ENCODE results near the gene AGRP. TPM values are rescaled to one million over a fixed set of nuclear protein-coding genes. Genes with fewer than 3 reads are reported as not detected.

AGRP gene, protein sequence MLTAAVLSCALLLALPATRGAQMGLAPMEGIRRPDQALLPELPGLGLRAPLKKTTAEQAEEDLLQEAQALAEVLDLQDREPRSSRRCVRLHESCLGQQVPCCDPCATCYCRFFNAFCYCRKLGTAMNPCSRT
- not detected for total RNA-seq

DNA sequence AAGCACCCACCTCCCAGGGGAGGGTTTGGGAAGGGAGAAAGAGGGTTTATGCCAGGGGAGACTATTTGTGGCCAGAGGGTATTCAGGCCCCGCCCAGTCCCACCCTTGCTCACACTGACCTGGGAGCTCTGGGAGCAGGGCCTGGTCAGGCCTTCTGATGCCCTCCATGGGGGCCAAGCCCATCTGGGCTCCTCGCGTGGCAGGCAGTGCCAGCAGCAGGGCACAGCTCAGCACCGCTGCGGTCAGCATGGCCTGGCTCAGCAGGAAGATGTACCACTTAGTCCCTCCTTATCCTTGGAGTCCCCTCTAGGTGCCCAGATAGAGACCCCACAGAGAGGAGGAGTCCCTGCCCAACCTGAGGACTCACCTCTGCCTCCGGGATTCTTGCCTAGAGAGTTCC lies at the start of gene AGRP:
Gene AGRP (minus strand): TSS at position 398 of the 400 bp plus-strand sequence. CDS start 149 bp downstream, at position 249.
- no peak for ATAC-seq

DNA sequence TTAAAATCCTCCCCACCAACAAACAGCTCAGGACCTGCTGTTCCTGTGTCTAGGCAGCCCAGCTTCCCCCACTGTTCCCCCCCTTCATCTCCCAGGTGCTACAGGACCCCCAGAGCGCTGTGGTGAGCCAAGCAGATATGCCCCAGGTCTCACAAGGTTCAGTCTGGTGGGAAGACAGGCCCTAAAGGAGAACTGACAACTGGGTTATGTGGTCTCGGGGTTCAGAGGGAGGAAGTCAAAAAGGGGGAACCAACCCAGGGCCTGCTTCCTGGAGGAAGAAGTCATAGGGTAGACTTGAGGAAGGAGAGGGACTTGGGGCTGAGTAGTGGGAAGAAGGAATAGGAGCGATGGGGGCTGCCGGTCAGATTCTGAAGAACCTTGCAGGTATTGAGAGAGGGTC lies 47.9 kb upstream of the AGRP start:
- Mint-ChIP-seq H3K36me3 (ENCODE audit: low read depth) (no peaks in the 10 kb centered on the region), H3K27me3 (peaks cover 28% of the 10 kb centered on the region), H3K4me3 (no peak overlapping the region), H3K27ac (no peak overlapping the region), H3K4me1 (ENCODE audit: low read depth) (peaks cover 16% of the 10 kb centered on the region), H3K9me3 (no peaks in the 10 kb centered on the region)
- ChIA-PET CTCF (interaction anchor here (1.1 to 11.4 kb wide), 3 partner anchors 9 to 131 kb away, joined by 4 to 135 read pairs (median 8); partner anchors contain the start of gene CARMIL2), POLR2A (interaction anchor here (1.4 to 1.5 kb wide), 2 partner anchors 9 to 16 kb away, joined by 4 to 5 read pairs; no protein-coding TSS in a partner anchor)
- no peak for ATAC-seq
- TF ChIP-seq, protein P1, sequence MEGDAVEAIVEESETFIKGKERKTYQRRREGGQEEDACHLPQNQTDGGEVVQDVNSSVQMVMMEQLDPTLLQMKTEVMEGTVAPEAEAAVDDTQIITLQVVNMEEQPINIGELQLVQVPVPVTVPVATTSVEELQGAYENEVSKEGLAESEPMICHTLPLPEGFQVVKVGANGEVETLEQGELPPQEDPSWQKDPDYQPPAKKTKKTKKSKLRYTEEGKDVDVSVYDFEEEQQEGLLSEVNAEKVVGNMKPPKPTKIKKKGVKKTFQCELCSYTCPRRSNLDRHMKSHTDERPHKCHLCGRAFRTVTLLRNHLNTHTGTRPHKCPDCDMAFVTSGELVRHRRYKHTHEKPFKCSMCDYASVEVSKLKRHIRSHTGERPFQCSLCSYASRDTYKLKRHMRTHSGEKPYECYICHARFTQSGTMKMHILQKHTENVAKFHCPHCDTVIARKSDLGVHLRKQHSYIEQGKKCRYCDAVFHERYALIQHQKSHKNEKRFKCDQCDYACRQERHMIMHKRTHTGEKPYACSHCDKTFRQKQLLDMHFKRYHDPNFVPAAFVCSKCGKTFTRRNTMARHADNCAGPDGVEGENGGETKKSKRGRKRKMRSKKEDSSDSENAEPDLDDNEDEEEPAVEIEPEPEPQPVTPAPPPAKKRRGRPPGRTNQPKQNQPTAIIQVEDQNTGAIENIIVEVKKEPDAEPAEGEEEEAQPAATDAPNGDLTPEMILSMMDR (IDR thresholded peaks at IDR 0.05), result no peak
- no peak for DNase-seq
- intact Hi-C loops (cut with micrococcal nuclease), result no loop called here

More for the DNA sequence above, at the start of gene AGRP:
- peaks cover 10% of the 10 kb centered on the region for H3K36me3 Mint-ChIP-seq (ENCODE audit: low read depth)
- DNase-seq, result no peak
- POLR2A ChIA-PET, result interaction anchor here (1.3 to 1.4 kb wide), 2 partner anchors 22 to 52 kb away, joined by 3 read pairs; no protein-coding TSS in a partner anchor
- H3K4me1 Mint-ChIP-seq (ENCODE audit: low read depth), result peaks cover 20% of the 10 kb centered on the region
- no peaks in the 10 kb centered on the region for H3K27me3 Mint-ChIP-seq
- CTCF ChIA-PET, result interaction anchor here (4.9 kb wide), 1 partner anchor 38 kb away, joined by 60 read pairs; no protein-coding TSS in a partner anchor
- H3K9me3 Mint-ChIP-seq, result no peaks in the 10 kb centered on the region
- H3K27ac Mint-ChIP-seq, result peak within 1 kb of the TSS; percentile 99
- H3K4me3 Mint-ChIP-seq, result peak within 1 kb of the TSS; percentile 93
- TF ChIP-seq, protein P1 (IDR thresholded peaks at IDR 0.05), result no peak
- intact Hi-C loops (cut with micrococcal nuclease), result no loop called here

DNA sequence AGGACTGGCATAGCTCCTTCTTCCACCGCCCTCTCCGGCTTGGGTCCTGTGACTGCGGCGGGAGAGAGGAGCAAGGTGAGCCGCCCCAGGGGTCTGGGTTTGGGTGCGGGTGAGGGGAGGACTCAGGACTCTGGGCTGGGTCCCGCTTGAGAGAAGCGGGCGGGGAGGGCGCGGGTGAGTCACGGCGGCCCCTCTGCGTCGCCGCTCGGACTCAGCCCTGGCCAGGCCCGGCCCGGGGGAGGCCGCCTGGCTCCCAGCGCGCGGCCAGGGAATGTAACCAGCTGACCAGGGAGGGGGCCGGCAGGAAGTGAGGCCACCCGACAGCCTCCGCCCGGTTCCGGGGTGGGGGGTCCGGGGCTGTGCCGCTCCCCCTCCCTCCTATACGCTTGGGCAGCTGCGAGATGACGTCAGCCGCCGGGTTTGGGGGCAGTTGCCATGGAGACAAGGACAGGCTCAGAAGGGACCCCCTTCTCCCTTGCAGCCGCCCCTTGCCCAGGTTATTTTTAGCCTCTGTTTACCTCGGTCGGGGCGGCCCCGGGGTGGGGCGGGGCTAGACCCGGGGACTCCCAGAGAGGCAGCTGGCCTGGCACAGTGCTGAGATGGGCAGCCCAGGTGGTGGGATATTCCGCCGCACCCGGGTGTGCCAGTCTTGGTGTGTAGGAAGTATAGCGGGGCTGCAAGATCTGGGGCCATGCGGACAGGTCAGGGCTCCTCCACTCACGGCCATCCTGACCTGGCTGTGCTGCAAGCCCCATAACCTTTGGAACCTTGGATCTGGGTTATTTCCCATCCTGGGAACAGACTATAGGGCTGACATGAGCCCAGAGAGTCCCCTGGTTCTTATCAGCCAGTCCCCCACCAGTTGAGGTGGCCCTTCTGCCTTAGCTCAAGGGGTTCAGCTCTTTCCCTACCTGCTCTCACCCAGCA lies 46.9 kb upstream of the AGRP start:
- POLR2A ChIA-PET, result interaction anchor here (0.7 to 1.5 kb wide), 7 partner anchors 9 to 129 kb away, joined by 3 to 6 read pairs (median 3); partner anchors contain the start of genes ACD and CTCF
- intact Hi-C loops (cut with micrococcal nuclease), result no loop called here
- H3K27ac Mint-ChIP-seq, result no peak overlapping the region
- peaks cover 27% of the 10 kb centered on the region for H3K27me3 Mint-ChIP-seq
- H3K36me3 Mint-ChIP-seq (ENCODE audit: low read depth), result no peaks in the 10 kb centered on the region
- H3K9me3 Mint-ChIP-seq, result no peaks in the 10 kb centered on the region
- peaks cover 15% of the 10 kb centered on the region for H3K4me1 Mint-ChIP-seq (ENCODE audit: low read depth)
- peak overlapping the region; percentile 68 for H3K4me3 Mint-ChIP-seq
- peak; percentile 42 for DNase-seq
- CTCF ChIA-PET, result interaction anchor here (1.1 to 11.4 kb wide), 5 partner anchors 8 to 138 kb away, joined by 6 to 135 read pairs (median 8); partner anchors contain the start of gene CARMIL2
- TF ChIP-seq, protein P1 (IDR thresholded peaks at IDR 0.05), result no peak
- ATAC-seq, result peak; percentile 47

DNA sequence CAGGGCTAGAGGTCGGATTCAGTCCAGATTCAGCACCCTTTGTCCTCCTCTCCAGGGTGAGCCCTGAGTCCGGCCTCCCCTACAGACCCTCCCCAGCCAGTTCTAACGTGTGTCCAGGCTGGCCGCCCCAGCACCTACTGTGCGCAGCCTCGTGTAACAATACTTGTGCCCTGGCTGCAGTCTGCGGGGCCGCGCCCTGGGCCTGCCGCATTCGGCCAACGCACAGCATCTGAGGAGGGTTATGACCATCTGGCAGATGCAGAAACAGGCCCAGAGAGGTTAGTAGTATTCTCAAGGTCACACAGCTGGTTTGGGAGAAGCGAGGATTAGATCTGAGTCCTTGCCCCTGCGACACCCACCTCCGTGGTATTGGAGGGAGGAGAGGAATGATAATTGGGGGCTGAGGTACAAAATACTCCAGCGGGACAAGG lies 46.2 kb upstream of the AGRP start:
- DNase-seq, result no peak
- Mint-ChIP-seq H3K27ac (peak overlapping the region; percentile 5), H3K4me3 (peak overlapping the region; percentile 68), H3K4me1 (ENCODE audit: low read depth) (peaks cover 15% of the 10 kb centered on the region), H3K36me3 (ENCODE audit: low read depth) (no peaks in the 10 kb centered on the region), H3K9me3 (no peaks in the 10 kb centered on the region), H3K27me3 (peaks cover 27% of the 10 kb centered on the region)
- TF ChIP-seq, protein P1 (IDR thresholded peaks at IDR 0.05), result no peak
- ATAC-seq, result no peak
- intact Hi-C loops (cut with micrococcal nuclease), result no loop called here
- POLR2A ChIA-PET, result interaction anchor here (0.7 to 1.4 kb wide), 5 partner anchors 9 to 130 kb away, joined by 3 to 6 read pairs (median 3); partner anchors contain the start of gene ACD
- CTCF ChIA-PET, result interaction anchor here (1.1 to 11.4 kb wide), 7 partner anchors 7 to 139 kb away, joined by 3 to 135 read pairs (median 8); partner anchors contain the start of gene CARMIL2
